ENCODE measurements around the gene DIS3L2.

The DIS3L2 gene

GRCh38 chr2:232281858-232282507 is 320.5 kb downstream of the DIS3L2 start:
- Histone ChIP-seq H3K27me3 (ENCODE audit: insufficient read depth, low read length) (no peaks in the 10 kb centered on the region), H3F3A (ENCODE audit: insufficient read depth, low read length) (no peaks in the 10 kb centered on the region), H3K4me3 (ENCODE audit: low read depth, low read length, poor library complexity, severe bottlenecking) (no peak overlapping the region), H3K4me1 (ENCODE audit: insufficient read depth, low read length, severe bottlenecking) (peaks cover 4% of the 10 kb centered on the region), H3K9me2 (ENCODE audit: low read depth, low read length) (no peaks in the 10 kb centered on the region), H3K9me3 (ENCODE audit: low read length) (no peaks in the 10 kb centered on the region), H3K79me2 (ENCODE audit: insufficient read depth, low read length) (no peaks in the 10 kb centered on the region), H4K20me1 (ENCODE audit: insufficient read depth, low read length) (no peaks in the 10 kb centered on the region), H2AFZ (ENCODE audit: low read length) (no peak overlapping the region), H3K36me3 (ENCODE audit: insufficient read depth, low read length) (0 out of 2 replicates have a peak, but pooled peaks cover 2% of the 10 kb centered on the region), H3K27ac (ENCODE audit: low read depth, low read length, poor library complexity, severe bottlenecking) (no peak overlapping the region), H3K9ac (ENCODE audit: low read length) (no peak overlapping the region), H3K4me2 (ENCODE audit: low read length) (no peak overlapping the region)
- no peak for TF ChIP-seq EZH2 (IDR thresholded peaks at IDR 0.05; ENCODE audit: borderline replicate concordance, low read length)
- TF ChIP-seq CTCF (IDR thresholded peaks at IDR 0.05; ENCODE audit: low read length) = no peak

- H3K9ac ChIP-seq (ENCODE audit: low read length) = no peak overlapping the region
- H4K20me1 ChIP-seq (ENCODE audit: insufficient read depth, low read length) = no peaks in the 10 kb centered on the region
- no peaks in the 10 kb centered on the region for H3K9me2 ChIP-seq (ENCODE audit: low read depth, low read length)
- H2AFZ ChIP-seq (ENCODE audit: low read length) = no peak overlapping the region
- H3F3A ChIP-seq (ENCODE audit: insufficient read depth, low read length) = no peaks in the 10 kb centered on the region
- 0 out of 2 replicates have a peak, but pooled peaks cover 2% of the 10 kb centered on the region for H3K36me3 ChIP-seq (ENCODE audit: insufficient read depth, low read length)
- no peak overlapping the region for H3K27ac ChIP-seq (ENCODE audit: low read depth, low read length, poor library complexity, severe bottlenecking)
- no peaks in the 10 kb centered on the region for H3K9me3 ChIP-seq (ENCODE audit: low read length)
- H3K4me1 ChIP-seq (ENCODE audit: insufficient read depth, low read length, severe bottlenecking) = peaks cover 10% of the 10 kb centered on the region
- no peaks in the 10 kb centered on the region for H3K27me3 ChIP-seq (ENCODE audit: insufficient read depth, low read length)
- no peak overlapping the region for H3K4me3 ChIP-seq (ENCODE audit: low read depth, low read length, poor library complexity, severe bottlenecking)
- no peaks in the 10 kb centered on the region for H3K79me2 ChIP-seq (ENCODE audit: insufficient read depth, low read length)
- TF ChIP-seq EZH2 (IDR thresholded peaks at IDR 0.05; ENCODE audit: borderline replicate concordance, low read length) (no peak), CTCF (IDR thresholded peaks at IDR 0.05; ENCODE audit: low read length) (no peak)
- no peak overlapping the region for H3K4me2 ChIP-seq (ENCODE audit: low read length)
Measured at GRCh38 chr2:232282508-232283055, 321.1 kb downstream of the DIS3L2 start.

- Histone ChIP-seq H3K4me2 (ENCODE audit: low read length) (no peak overlapping the region), H3F3A (ENCODE audit: insufficient read depth, low read length) (no peaks in the 10 kb centered on the region), H3K9ac (ENCODE audit: low read length) (no peak overlapping the region), H3K79me2 (ENCODE audit: insufficient read depth, low read length) (no peaks in the 10 kb centered on the region), H3K27ac (ENCODE audit: low read depth, low read length, poor library complexity, severe bottlenecking) (no peak overlapping the region), H3K4me3 (ENCODE audit: low read depth, low read length, poor library complexity, severe bottlenecking) (no peak overlapping the region), H3K9me2 (ENCODE audit: low read depth, low read length) (no peaks in the 10 kb centered on the region), H2AFZ (ENCODE audit: low read length) (no peak overlapping the region), H3K4me1 (ENCODE audit: insufficient read depth, low read length, severe bottlenecking) (peaks cover 12% of the 10 kb centered on the region), H3K27me3 (ENCODE audit: insufficient read depth, low read length) (no peaks in the 10 kb centered on the region), H3K36me3 (ENCODE audit: insufficient read depth, low read length) (no peaks in the 10 kb centered on the region), H4K20me1 (ENCODE audit: insufficient read depth, low read length) (no peaks in the 10 kb centered on the region), H3K9me3 (ENCODE audit: low read length) (no peaks in the 10 kb centered on the region)
- TF ChIP-seq EZH2 (IDR thresholded peaks at IDR 0.05; ENCODE audit: borderline replicate concordance, low read length) (no peak), CTCF (IDR thresholded peaks at IDR 0.05; ENCODE audit: low read length) (no peak)
Measured at GRCh38 chr2:232286001-232286868, 324.7 kb downstream of the DIS3L2 start.

Measured in OCI-LY1 (cell line).